NT2/D1 (cell line): ENCODE measurements around the gene RREB1.

Source experiments
- SUZ12 ChIP-seq: IDR thresholded peaks from 2 replicates; pipeline ENCODE4 v1.6.1; 2011; ENCODE audit not compliant: insufficient read length, insufficient read depth; ENCODE audit errors: extremely low read depth
- YY1 ChIP-seq: IDR thresholded peaks from 2 replicates; pipeline ENCODE4 v1.6.1; 2011; ENCODE audit not compliant: insufficient read length, insufficient read depth
- ZNF274 ChIP-seq: IDR thresholded peaks from 2 replicates; pipeline ENCODE4 v1.6.1; 2011; ENCODE audit warnings: mild to moderate bottlenecking, low read depth, low read length

DNA sequence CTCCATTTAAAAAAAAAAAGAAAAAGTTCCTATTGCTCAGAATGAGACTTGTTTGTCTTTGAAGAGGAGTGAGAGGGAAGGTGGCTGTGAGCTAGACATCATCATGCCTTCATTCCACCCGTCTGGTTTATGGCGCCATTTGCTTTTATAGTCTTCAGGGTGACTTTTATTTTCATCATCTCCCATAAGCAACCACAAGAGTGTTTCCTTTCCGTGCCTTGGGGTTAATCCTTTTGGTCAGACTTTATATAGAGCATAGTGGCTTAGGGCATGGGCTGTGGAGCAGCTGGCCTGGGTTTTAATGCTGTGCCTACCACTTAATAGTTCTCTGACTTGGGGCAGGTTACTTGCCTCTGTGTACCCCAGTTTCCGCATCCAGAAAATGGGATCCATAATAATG lies 77.8 kb downstream of the RREB1 start:
- TF ChIP-seq SUZ12 (no peak), YY1 (no peak), ZNF274 (no peak)
